HL-60 (cell line): Measurements from ENCODE around the gene SOX5.

Experiments
- CTCF ChIP-seq: IDR thresholded peaks from one replicate; pipeline ENCODE4 v1.5.1; 2011; ENCODE audit warnings: low read length, control low read depth, inconsistent platforms; ENCODE audit not compliant: insufficient read depth
- GABPA ChIP-seq: IDR thresholded peaks from 2 replicates; pipeline ENCODE4 v1.6.1; 2012; ENCODE audit warnings: low read depth
- POLR2AphosphoS5 ChIP-seq: IDR thresholded peaks from 2 replicates; pipeline ENCODE4 v1.6.1; 2012; ENCODE audit warnings: low read depth
- REST ChIP-seq: IDR thresholded peaks from 2 replicates; pipeline ENCODE4 v1.6.1; 2012; ENCODE audit warnings: low read depth; ENCODE audit not compliant: insufficient replicate concordance
- SPI1 ChIP-seq: IDR thresholded peaks from 2 replicates; pipeline ENCODE4 v1.6.1; 2012; ENCODE audit warnings: low read depth, mild to moderate bottlenecking, borderline replicate concordance

GRCh38 chr12:23559268-23559753, 390.2 kb downstream of the SOX5 start:
- TF ChIP-seq CTCF (no peak), POLR2AphosphoS5 (no peak), SPI1 (no peak), GABPA (no peak), REST (no peak)
